AG10803 (cell line): ENCODE results near the gene AGPAT3.

ENCODE experiments used
- DNase-seq: peaks from one replicate; pipeline ENCODE4 v3.0.0; 2010; ENCODE audit warnings: low read depth
- H3K4me3 ChIP-seq: 2 replicates; pipeline ENCODE4 v1.5.1; 2011; ENCODE audit warnings: mild to moderate bottlenecking, low read length, control low read depth
- CTCF ChIP-seq: conservative IDR thresholded peaks from 2 replicates; pipeline ENCODE4 v1.5.1; 2011; ENCODE audit warnings: mild to moderate bottlenecking, low read length, control low read depth, inconsistent platforms

AGPAT3 gene

GRCh38 chr21:43872531-43873197, 7.6 kb downstream of the AGPAT3 start:
- TF ChIP-seq CTCF: no peak
- H3K4me3 ChIP-seq: no peak overlapping the region
- no peak for DNase-seq

GRCh38 chr21:43873673-43874072, 8.7 kb downstream of the AGPAT3 start:
- no peak for TF ChIP-seq CTCF
- no peak for DNase-seq
- no peak overlapping the region for H3K4me3 ChIP-seq

- no peak overlapping the region for H3K4me3 ChIP-seq
- no peak for TF ChIP-seq CTCF
- no peak for DNase-seq
These were observed 9.2 kb downstream of the AGPAT3 start for GRCh38 chr21:43874085-43874805.

GRCh38 chr21:43876605-43877004, 11.6 kb downstream of the AGPAT3 start:
- H3K4me3 ChIP-seq: no peak overlapping the region
- no peak for TF ChIP-seq CTCF
- no peak for DNase-seq

GRCh38 chr21:43877936-43878575, 13.0 kb downstream of the AGPAT3 start:
- TF ChIP-seq CTCF: no peak
- H3K4me3 ChIP-seq: no peak overlapping the region
- DNase-seq: no peak

GRCh38 chr21:43879348-43880110, 14.5 kb downstream of the AGPAT3 start:
- H3K4me3 ChIP-seq: no peak overlapping the region
- DNase-seq: no peak
- TF ChIP-seq CTCF: no peak
